ENCODE data around the gene AOAH.

- no peak for TF ChIP-seq CTCF (IDR thresholded peaks at IDR 0.05)
- no peak for TF ChIP-seq POLR2A (IDR thresholded peaks at IDR 0.05)
Observed at GRCh38 chr7:36469236-36469635, 255.1 kb downstream of the AOAH start.
